Ishikawa (cell line): Measurements from ENCODE around the gene DEDD2.

Source experiments
- CEBPB ChIP-seq: IDR thresholded peaks from 2 replicates; pipeline ENCODE4 v1.6.1; 2012
- CREB1 ChIP-seq: IDR thresholded peaks from 2 replicates; pipeline ENCODE4 v1.6.1; 2012; ENCODE audit warnings: low read depth
- EGR1 ChIP-seq: IDR thresholded peaks from 2 replicates; pipeline ENCODE4 v1.6.1; 2012
- EP300 ChIP-seq: IDR thresholded peaks from 2 replicates; pipeline ENCODE4 v1.6.1; 2012; ENCODE audit warnings: borderline replicate concordance
- FOXM1 ChIP-seq: IDR thresholded peaks from 2 replicates; pipeline ENCODE4 v1.6.1; 2012; ENCODE audit warnings: low read depth, borderline replicate concordance
- MAX ChIP-seq: IDR thresholded peaks from 2 replicates; pipeline ENCODE4 v1.6.1; 2012
- NFIC ChIP-seq: IDR thresholded peaks from 2 replicates; pipeline ENCODE4 v1.6.1; 2012
- RAD21 ChIP-seq: IDR thresholded peaks from 2 replicates; pipeline ENCODE4 v1.6.1; 2012; ENCODE audit warnings: low read depth
- REST ChIP-seq: IDR thresholded peaks from 2 replicates; pipeline ENCODE4 v1.6.1; 2012; ENCODE audit warnings: low read depth, mild to moderate bottlenecking
- TAF1 ChIP-seq: IDR thresholded peaks from 2 replicates; pipeline ENCODE4 v1.6.1; 2012; ENCODE audit warnings: low read depth, mild to moderate bottlenecking
- TCF12 ChIP-seq: IDR thresholded peaks from 2 replicates; pipeline ENCODE4 v1.6.1; 2012; ENCODE audit warnings: low read depth
- TEAD4 ChIP-seq: IDR thresholded peaks from 2 replicates; pipeline ENCODE4 v1.6.1; 2012
- USF1 ChIP-seq: IDR thresholded peaks from 2 replicates; pipeline ENCODE4 v1.6.1; 2012
- YY1 ChIP-seq: IDR thresholded peaks from 2 replicates; pipeline ENCODE4 v1.6.1; 2012; ENCODE audit warnings: low read depth
- ZBTB7A ChIP-seq: IDR thresholded peaks from 2 replicates; pipeline ENCODE4 v1.6.1; 2012; ENCODE audit warnings: low read depth

DEDD2 gene

GRCh38 chr19:42207767-42208271, 9.7 kb downstream of the DEDD2 start:
- TF ChIP-seq RAD21 (no peak), EGR1 (no peak), FOXM1 (no peak), USF1 (no peak), MAX (no peak), NFIC (no peak), REST (no peak), CREB1 (no peak), CEBPB (no peak), TAF1 (no peak), ZBTB7A (no peak), TEAD4 (no peak), EP300 (no peak), YY1 (no peak), TCF12 (no peak)

GRCh38 chr19:42206871-42207755, 10.4 kb downstream of the DEDD2 start:
- TF ChIP-seq YY1, result no peak
- no peak for TF ChIP-seq USF1
- no peak for TF ChIP-seq EP300
- no peak for TF ChIP-seq RAD21
- TF ChIP-seq NFIC, result no peak
- no peak for TF ChIP-seq ZBTB7A
- no peak for TF ChIP-seq CEBPB
- no peak for TF ChIP-seq CREB1
- TF ChIP-seq MAX, result no peak
- no peak for TF ChIP-seq TCF12
- no peak for TF ChIP-seq TEAD4
- no peak for TF ChIP-seq TAF1
- TF ChIP-seq EGR1, result no peak
- TF ChIP-seq FOXM1, result no peak
- no peak for TF ChIP-seq REST

- TF ChIP-seq TAF1, result no peak
- TF ChIP-seq CEBPB, result no peak
- TF ChIP-seq TEAD4, result no peak
- no peak for TF ChIP-seq FOXM1
Measured at GRCh38 chr19:42204664-42205063, 12.8 kb downstream of the DEDD2 start.

- peak; percentile 97 for TF ChIP-seq REST
- 0 out of 2 replicates have a peak, but pooled peaks have one; percentile 30 for TF ChIP-seq TCF12
- peak; percentile 36; the same call in 1 of the 2 replicates for TF ChIP-seq TEAD4
- TF ChIP-seq ZBTB7A, result no peak
- peak; percentile 60; the same call in 1 of the 2 replicates for TF ChIP-seq MAX
- TF ChIP-seq NFIC, result 0 out of 2 replicates have a peak, but pooled peaks have one; percentile 34
- no peak; the same call in 1 of the 2 replicates for TF ChIP-seq EP300
- no peak for TF ChIP-seq USF1
Measured at GRCh38 chr19:42203700-42204099, 13.8 kb downstream of the DEDD2 start.
